HepG2 (cell line): Measurements from ENCODE around the gene DIPK1B. TPM values are rescaled to one million over a fixed set of nuclear protein-coding genes. Genes with fewer than 3 reads are reported as not detected.

ENCODE experiments used
- BCL6 ChIP-seq: IDR thresholded peaks from 2 replicates; pipeline ENCODE4 v1.6.1; 2016; ENCODE audit warnings: missing genetic modification reagents, missing compliant biosample characterization
- FOXO4 ChIP-seq: sonication (generic); formaldehyde crosslinking; conservative IDR thresholded peaks from 2 replicates; pipeline ENCODE4 v1.8.1; 2023; ENCODE audit warnings: missing genetic modification reagents
- FOXP1 ChIP-seq, 2 experiments: fragments of 450-650 bp in 1 of 2; IDR thresholded peaks; 2 replicates each; pipeline ENCODE4 v1.6.1; 2017 to 2018; ENCODE audit warnings: antibody characterized with exemption in 1 of 2
- GTF2F1 ChIP-seq: fragments of 150-350 bp; IDR thresholded peaks from 2 replicates; pipeline ENCODE4 v1.6.1; 2014; ENCODE audit warnings: low read length
- JUNB ChIP-seq: sonication (generic); formaldehyde crosslinking; IDR thresholded peaks from 2 replicates; pipeline ENCODE4 v1.8.0; 2022; ENCODE audit warnings: missing genetic modification reagents, mild to moderate bottlenecking, borderline replicate concordance
- MATR3 ChIP-seq: sonication (generic); formaldehyde crosslinking; IDR thresholded peaks from 2 replicates; pipeline ENCODE4 v1.4.0; 2020; ENCODE audit warnings: missing genetic modification reagents
- NR3C1 ChIP-seq: sonication (generic); formaldehyde crosslinking; IDR thresholded peaks from 2 replicates; pipeline ENCODE4 v1.4.0; 2020; ENCODE audit warnings: missing genetic modification reagents
- PATZ1 ChIP-seq: sonication (generic); formaldehyde crosslinking; IDR thresholded peaks from 2 replicates; pipeline ENCODE4 v1.4.0; 2020; ENCODE audit warnings: missing genetic modification reagents
- PAX8 ChIP-seq: sonication (generic); formaldehyde crosslinking; IDR thresholded peaks from 2 replicates; pipeline ENCODE4 v1.8.0; 2022; ENCODE audit warnings: mild to moderate bottlenecking, missing genetic modification reagents, borderline replicate concordance
- PAXIP1 ChIP-seq: sonication (generic); formaldehyde crosslinking; conservative IDR thresholded peaks from 2 replicates; pipeline ENCODE4 v1.4.0; 2020; ENCODE audit warnings: mild to moderate bottlenecking, missing genetic modification reagents, moderate library complexity
- SNAI1 ChIP-seq: sonication (generic); formaldehyde crosslinking; IDR thresholded peaks from 2 replicates; pipeline ENCODE4 v1.5.0; 2020; ENCODE audit warnings: mild to moderate bottlenecking, missing genetic modification reagents, borderline replicate concordance
- SOX13 ChIP-seq, 3 experiments: fragments of 450-650 bp in 1 of 3; sonication (generic) in 1 of 3; formaldehyde crosslinking in 1 of 3; IDR thresholded peaks in 2 of 3; conservative IDR thresholded peaks in 1 of 3; 2 replicates each; pipeline versions ENCODE4 v1.5.0 to v1.6.1; 2016 to 2020; ENCODE audit warnings: antibody characterized with exemption in 1 of 3, mild to moderate bottlenecking in 1 of 3, missing compliant biosample characterization in 1 of 3, missing genetic modification reagents in 1 of 3, moderate library complexity in 1 of 3
- SRSF4 ChIP-seq: fragments of 200-400 bp; formaldehyde crosslinking; IDR thresholded peaks from one replicate; pipeline ENCODE4 v1.6.1; 2018; ENCODE audit warnings: mild to moderate bottlenecking, low read depth, low read length, moderate library complexity; ENCODE audit not compliant: poor library complexity, severe bottlenecking
- SRY ChIP-seq: sonication (generic); formaldehyde crosslinking; IDR thresholded peaks from 2 replicates; pipeline ENCODE4 v1.8.0; 2022; ENCODE audit warnings: mild to moderate bottlenecking, missing genetic modification reagents
- TFE3 ChIP-seq: IDR thresholded peaks from 2 replicates; pipeline ENCODE4 v1.6.1; 2016
- ZNF136 ChIP-seq: sonication (generic); formaldehyde crosslinking; IDR thresholded peaks from 2 replicates; pipeline ENCODE4 v1.8.1; 2022; ENCODE audit warnings: low read depth, mild to moderate bottlenecking, moderate library complexity, missing genetic modification reagents
- ZNF616 ChIP-seq: sonication (generic); formaldehyde crosslinking; IDR thresholded peaks from 2 replicates; pipeline ENCODE4 v1.5.0; 2020; ENCODE audit warnings: low read depth, mild to moderate bottlenecking, missing genetic modification reagents
- ZNF720 ChIP-seq: sonication (generic); formaldehyde crosslinking; IDR thresholded peaks from 2 replicates; pipeline ENCODE4 v1.4.0; 2020; ENCODE audit warnings: missing genetic modification reagents
- ZNF782 ChIP-seq: sonication (generic); formaldehyde crosslinking; IDR thresholded peaks from 2 replicates; pipeline ENCODE4 v1.4.0; 2020; ENCODE audit warnings: missing genetic modification reagents, mild to moderate bottlenecking, borderline replicate concordance
- polyA plus RNA-seq, 8 experiments: library from polyadenylated mRNA; depleted of rRNA in 3 of 8; stranded (reverse) in 7 of 8; unstranded in 1 of 8; fragments of >200 nt; fragmentation: Illumina TruSeq in 4 of 8; extraction: Trizol in 4 of 8; gene quantifications; 2 replicates each; pipeline versions ENCODE4 v1.2.1 to v1.2.3, GENCODE V29; 2011 to 2016; ENCODE audit warnings: low read depth in 4 of 8, missing spikeins in 1 of 8, mixed read lengths in 1 of 8; ENCODE audit not compliant: insufficient read depth in 1 of 8
- total RNA-seq, 5 experiments: library from RNA; depleted of rRNA; stranded (reverse); fragments of >200 nt; fragmentation: Illumina TruSeq; extraction: Trizol; gene quantifications; 2 replicates each; pipeline ENCODE4 v1.2.3, GENCODE V29; 2016; ENCODE audit warnings: low read depth in 1 of 5

The DIPK1B gene
- total and polyA plus RNA-seq, 2 of the 13 experiments (the other 11 are each of a cell fraction or from before 2014, with no cell fraction given), result 0.18 to 3.9 TPM

GRCh38 chr9:136698635-136699246, 13.6 kb upstream of the DIPK1B start (continued):
- TF ChIP-seq FOXO4 (CRISPR knock-in tag) (no peak), FOXP1 (IDR thresholded peaks at IDR 0.05) (no peak), FOXP1 (CRISPR knock-in tag; IDR thresholded peaks at IDR 0.05) (peak; percentile 31; the same call in 1 of the 2 replicates), ZNF136 (no peak), MATR3 (no peak), JUNB (CRISPR knock-in tag) (no peak), SRY (CRISPR knock-in tag) (no peak), NR3C1 (CRISPR knock-in tag) (no peak), PATZ1 (CRISPR knock-in tag) (no peak), ZNF720 (CRISPR knock-in tag) (no peak), SOX13 (IDR thresholded peaks at IDR 0.05) (0 out of 2 replicates have a peak, but pooled peaks have one; percentile 51), SOX13 (CRISPR knock-in tag; conservative IDR thresholded peaks at IDR 0.05 in 1 of 2, IDR thresholded peaks at IDR 0.05 in 1 of 2) (peak in 1 of 2 experiments; percentile 43; a peak in 1 of 4 replicates), PAXIP1 (CRISPR knock-in tag) (peak; percentile 54), GTF2F1 (no peak), SNAI1 (no peak), ZNF616 (CRISPR knock-in tag) (no peak), ZNF782 (CRISPR knock-in tag) (no peak), PAX8 (CRISPR knock-in tag) (no peak), BCL6 (CRISPR knock-in tag) (peak; percentile 96), TFE3 (CRISPR knock-in tag) (0 out of 2 replicates have a peak, but pooled peaks have one; percentile 41), SRSF4 (no peak)
